ENCODE results near the gene SNAPC2. TPM values are rescaled to one million over a fixed set of nuclear protein-coding genes. Genes with fewer than 3 reads are reported as not detected.
"Not testable (repeated sequence)": the region's sequence is repeated elsewhere in the genome, so short reads cannot be mapped to it uniquely, and the experiment has no call there.

SNAPC2 gene
- polyA plus RNA-seq, 1 of the 3 experiments (the other 2 are of a cell fraction): 38.7 TPM

DNA sequence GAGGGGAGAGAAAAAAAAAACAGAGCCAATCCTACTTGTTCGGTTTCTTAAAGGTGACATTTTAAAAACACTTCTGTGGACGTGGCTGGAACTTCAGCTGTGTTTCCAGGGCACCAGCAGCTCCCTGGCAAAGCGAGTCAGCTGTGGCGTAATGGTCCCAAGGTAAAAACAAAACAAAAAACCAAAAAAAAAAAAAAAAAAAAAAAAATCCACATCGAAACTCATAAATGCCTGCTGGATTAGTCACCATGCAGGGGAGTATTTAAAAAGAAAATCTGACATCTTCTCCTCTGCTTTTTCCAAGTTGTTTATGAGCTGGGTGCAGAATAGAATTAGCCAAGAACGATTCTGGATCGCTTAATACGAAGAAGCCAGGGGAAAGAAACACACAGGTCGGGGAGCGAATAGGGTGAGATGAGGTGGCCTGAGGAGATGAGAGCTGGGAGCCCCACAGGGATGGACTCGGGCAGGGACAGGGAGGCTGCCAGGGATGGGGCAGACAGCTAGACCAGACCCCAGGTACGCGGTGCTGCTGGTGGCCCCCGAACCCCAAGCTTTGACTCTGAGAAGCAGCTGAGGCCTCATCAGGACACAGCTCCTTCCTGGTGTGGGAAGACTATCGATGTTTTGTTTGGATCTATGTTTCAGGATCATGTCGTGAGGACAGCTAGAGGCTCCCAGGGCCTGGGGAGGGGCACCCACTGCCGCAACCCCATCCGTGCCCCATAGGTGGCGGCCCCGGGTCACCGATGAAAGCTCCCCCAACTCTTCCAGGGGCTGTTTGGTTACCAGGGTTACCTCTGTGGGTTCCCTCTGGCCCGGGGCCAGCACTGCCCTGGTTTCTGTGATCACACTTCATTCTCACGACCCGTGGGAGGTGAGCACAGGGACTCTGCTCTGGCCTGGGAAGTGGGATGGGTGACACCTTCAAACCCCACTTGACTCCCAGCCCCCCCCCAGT, 8.9 kb downstream of the SNAPC2 start:
- H3K79me2 ChIP-seq (ENCODE audit: insufficient read depth): peaks cover 6% of the 10 kb centered on the region; the same call in 1 of the 2 replicates
- WGBS (ENCODE audit: low lambda C conversion rate): 11% methylated on average over 18 of the region's 24 CpGs
- ChIA-PET POLR2A (interaction anchor here (0.5 to 1.6 kb wide), 5 partner anchors 8 to 278 kb away, joined by 3 to 15 read pairs (median 3); partner anchors contain the start of genes ELAVL1, SNAPC2 and TIMM44), CTCF (interaction anchor here (0.6 to 6.7 kb wide), 12 partner anchors 9 to 361 kb away, joined by 3 to 69 read pairs (median 4); partner anchors contain the start of genes SNAPC2 and TIMM44)
- peaks cover 38 to 43% of the 10 kb centered on the region in 2 experiments for H3K4me1 ChIP-seq (ENCODE audit: control insufficient read depth in 1 of 2, insufficient read depth in 2 of 2, low read depth in 1 of 2, low read length in 1 of 2)
- TF ChIP-seq, protein P1, sequence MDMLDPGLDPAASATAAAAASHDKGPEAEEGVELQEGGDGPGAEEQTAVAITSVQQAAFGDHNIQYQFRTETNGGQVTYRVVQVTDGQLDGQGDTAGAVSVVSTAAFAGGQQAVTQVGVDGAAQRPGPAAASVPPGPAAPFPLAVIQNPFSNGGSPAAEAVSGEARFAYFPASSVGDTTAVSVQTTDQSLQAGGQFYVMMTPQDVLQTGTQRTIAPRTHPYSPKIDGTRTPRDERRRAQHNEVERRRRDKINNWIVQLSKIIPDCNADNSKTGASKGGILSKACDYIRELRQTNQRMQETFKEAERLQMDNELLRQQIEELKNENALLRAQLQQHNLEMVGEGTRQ (IDR thresholded peaks at IDR 0.05; ENCODE audit: borderline replicate concordance, low read depth, low read length): no peak
- TF ChIP-seq, protein P2, sequence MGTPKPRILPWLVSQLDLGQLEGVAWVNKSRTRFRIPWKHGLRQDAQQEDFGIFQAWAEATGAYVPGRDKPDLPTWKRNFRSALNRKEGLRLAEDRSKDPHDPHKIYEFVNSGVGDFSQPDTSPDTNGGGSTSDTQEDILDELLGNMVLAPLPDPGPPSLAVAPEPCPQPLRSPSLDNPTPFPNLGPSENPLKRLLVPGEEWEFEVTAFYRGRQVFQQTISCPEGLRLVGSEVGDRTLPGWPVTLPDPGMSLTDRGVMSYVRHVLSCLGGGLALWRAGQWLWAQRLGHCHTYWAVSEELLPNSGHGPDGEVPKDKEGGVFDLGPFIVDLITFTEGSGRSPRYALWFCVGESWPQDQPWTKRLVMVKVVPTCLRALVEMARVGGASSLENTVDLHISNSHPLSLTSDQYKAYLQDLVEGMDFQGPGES (IDR thresholded peaks at IDR 0.05; ENCODE audit: low read depth, low read length): no peak
- no peak for TF ChIP-seq MEF2A (IDR thresholded peaks at IDR 0.05; ENCODE audit: borderline replicate concordance, low read depth)
- TF ChIP-seq, protein P3, sequence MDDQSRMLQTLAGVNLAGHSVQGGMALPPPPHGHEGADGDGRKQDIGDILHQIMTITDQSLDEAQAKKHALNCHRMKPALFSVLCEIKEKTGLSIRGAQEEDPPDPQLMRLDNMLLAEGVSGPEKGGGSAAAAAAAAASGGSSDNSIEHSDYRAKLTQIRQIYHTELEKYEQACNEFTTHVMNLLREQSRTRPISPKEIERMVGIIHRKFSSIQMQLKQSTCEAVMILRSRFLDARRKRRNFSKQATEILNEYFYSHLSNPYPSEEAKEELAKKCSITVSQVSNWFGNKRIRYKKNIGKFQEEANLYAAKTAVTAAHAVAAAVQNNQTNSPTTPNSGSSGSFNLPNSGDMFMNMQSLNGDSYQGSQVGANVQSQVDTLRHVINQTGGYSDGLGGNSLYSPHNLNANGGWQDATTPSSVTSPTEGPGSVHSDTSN (IDR thresholded peaks at IDR 0.05): peak; percentile 1; the same call in 1 of the 2 replicates
- TF ChIP-seq JUND (IDR thresholded peaks at IDR 0.05): peak; percentile 68
- peak; percentile 56; the same call in 1 of the 2 replicates for TF ChIP-seq FOSL2 (IDR thresholded peaks at IDR 0.05; ENCODE audit: borderline replicate concordance, low read depth)
- TF ChIP-seq, protein P4, sequence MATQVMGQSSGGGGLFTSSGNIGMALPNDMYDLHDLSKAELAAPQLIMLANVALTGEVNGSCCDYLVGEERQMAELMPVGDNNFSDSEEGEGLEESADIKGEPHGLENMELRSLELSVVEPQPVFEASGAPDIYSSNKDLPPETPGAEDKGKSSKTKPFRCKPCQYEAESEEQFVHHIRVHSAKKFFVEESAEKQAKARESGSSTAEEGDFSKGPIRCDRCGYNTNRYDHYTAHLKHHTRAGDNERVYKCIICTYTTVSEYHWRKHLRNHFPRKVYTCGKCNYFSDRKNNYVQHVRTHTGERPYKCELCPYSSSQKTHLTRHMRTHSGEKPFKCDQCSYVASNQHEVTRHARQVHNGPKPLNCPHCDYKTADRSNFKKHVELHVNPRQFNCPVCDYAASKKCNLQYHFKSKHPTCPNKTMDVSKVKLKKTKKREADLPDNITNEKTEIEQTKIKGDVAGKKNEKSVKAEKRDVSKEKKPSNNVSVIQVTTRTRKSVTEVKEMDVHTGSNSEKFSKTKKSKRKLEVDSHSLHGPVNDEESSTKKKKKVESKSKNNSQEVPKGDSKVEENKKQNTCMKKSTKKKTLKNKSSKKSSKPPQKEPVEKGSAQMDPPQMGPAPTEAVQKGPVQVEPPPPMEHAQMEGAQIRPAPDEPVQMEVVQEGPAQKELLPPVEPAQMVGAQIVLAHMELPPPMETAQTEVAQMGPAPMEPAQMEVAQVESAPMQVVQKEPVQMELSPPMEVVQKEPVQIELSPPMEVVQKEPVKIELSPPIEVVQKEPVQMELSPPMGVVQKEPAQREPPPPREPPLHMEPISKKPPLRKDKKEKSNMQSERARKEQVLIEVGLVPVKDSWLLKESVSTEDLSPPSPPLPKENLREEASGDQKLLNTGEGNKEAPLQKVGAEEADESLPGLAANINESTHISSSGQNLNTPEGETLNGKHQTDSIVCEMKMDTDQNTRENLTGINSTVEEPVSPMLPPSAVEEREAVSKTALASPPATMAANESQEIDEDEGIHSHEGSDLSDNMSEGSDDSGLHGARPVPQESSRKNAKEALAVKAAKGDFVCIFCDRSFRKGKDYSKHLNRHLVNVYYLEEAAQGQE (IDR thresholded peaks at IDR 0.05; ENCODE audit: low read depth, low read length): no peak
- TF ChIP-seq TAF1 (IDR thresholded peaks at IDR 0.05; ENCODE audit: borderline replicate concordance, low read depth, low read length): no peak
- TF ChIP-seq, protein P5, sequence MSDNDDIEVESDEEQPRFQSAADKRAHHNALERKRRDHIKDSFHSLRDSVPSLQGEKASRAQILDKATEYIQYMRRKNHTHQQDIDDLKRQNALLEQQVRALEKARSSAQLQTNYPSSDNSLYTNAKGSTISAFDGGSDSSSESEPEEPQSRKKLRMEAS (IDR thresholded peaks at IDR 0.05; ENCODE audit: low read depth): peak; percentile 1; the same call in 1 of the 2 replicates
- TF ChIP-seq NRF1 (IDR thresholded peaks at IDR 0.05; ENCODE audit: low read depth, low read length): no peak
- peak; percentile 42 for TF ChIP-seq RAD21 (IDR thresholded peaks at IDR 0.05; ENCODE audit: low read length)
- TF ChIP-seq TCF12 (IDR thresholded peaks at IDR 0.05): 0 out of 2 replicates have a peak, but pooled peaks have one; percentile 3
- TF ChIP-seq ELF1 (IDR thresholded peaks at IDR 0.05): no peak
- no peak for TF ChIP-seq NFIC (IDR thresholded peaks at IDR 0.05; ENCODE audit: borderline replicate concordance)
- TF ChIP-seq, protein P6, sequence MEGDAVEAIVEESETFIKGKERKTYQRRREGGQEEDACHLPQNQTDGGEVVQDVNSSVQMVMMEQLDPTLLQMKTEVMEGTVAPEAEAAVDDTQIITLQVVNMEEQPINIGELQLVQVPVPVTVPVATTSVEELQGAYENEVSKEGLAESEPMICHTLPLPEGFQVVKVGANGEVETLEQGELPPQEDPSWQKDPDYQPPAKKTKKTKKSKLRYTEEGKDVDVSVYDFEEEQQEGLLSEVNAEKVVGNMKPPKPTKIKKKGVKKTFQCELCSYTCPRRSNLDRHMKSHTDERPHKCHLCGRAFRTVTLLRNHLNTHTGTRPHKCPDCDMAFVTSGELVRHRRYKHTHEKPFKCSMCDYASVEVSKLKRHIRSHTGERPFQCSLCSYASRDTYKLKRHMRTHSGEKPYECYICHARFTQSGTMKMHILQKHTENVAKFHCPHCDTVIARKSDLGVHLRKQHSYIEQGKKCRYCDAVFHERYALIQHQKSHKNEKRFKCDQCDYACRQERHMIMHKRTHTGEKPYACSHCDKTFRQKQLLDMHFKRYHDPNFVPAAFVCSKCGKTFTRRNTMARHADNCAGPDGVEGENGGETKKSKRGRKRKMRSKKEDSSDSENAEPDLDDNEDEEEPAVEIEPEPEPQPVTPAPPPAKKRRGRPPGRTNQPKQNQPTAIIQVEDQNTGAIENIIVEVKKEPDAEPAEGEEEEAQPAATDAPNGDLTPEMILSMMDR (IDR thresholded peaks at IDR 0.05): peak; percentile 69
- TF ChIP-seq EP300 (IDR thresholded peaks at IDR 0.05; ENCODE audit: borderline replicate concordance in 1 of 2, low read depth in 1 of 2, low read length in 1 of 2): no peak
- no peaks in the 10 kb centered on the region for H3K27me3 ChIP-seq (ENCODE audit: insufficient read depth)
- H4K20me1 ChIP-seq (ENCODE audit: insufficient read depth): peaks cover 11% of the 10 kb centered on the region
- H3K27ac ChIP-seq (ENCODE audit: low read depth in 2 of 2, low read length in 1 of 2): peak overlapping the region; percentile 91 to 99
- H3K4me3 ChIP-seq (ENCODE audit: low read depth in 2 of 2, low read length in 1 of 2): peak overlapping the region; percentile 0 to 46; a peak in 3 of 4 replicates
- peak overlapping the region; percentile 90 for H3K4me2 ChIP-seq
- no peak overlapping the region for H2AFZ ChIP-seq (ENCODE audit: low read depth)
- H3K9me2 ChIP-seq: no peaks in the 10 kb centered on the region
- H3F3A ChIP-seq (replicated peaks; ENCODE audit: insufficient read depth): peaks cover 37% of the 10 kb centered on the region
- DNase-seq: peak; percentile 91
- no peaks in the 10 kb centered on the region for H3K9me3 ChIP-seq
- peak overlapping the region; percentile 73 for H3K9ac ChIP-seq
- peaks cover 17 to 35% of the 10 kb centered on the region in 2 experiments for H3K36me3 ChIP-seq (replicated peaks in 1 of 2; ENCODE audit: control insufficient read depth in 1 of 2, insufficient read depth in 2 of 2, low read length in 1 of 2)

DNA sequence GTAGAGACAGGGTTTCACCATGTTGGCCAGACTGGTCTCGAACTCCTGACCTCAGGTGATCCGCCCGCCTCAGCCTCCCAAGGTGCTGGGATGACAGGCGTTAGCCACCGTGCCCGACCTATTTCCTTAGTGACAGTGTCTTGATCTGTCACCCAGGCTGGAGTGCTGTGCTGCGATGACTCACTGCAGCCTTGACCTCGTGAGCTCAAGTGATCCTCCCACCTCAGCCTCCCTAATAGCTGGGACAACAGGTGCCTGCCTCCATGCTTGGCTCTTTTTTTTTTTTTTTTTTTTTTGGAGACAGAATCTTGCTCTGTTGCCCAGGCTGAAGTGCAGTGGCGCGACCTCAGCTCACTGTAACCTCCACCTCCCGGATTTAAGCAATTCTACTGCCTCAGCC, 9.9 kb downstream of the SNAPC2 start:
- not testable (repeated sequence) for H3K9me2 ChIP-seq; H2AFZ ChIP-seq (ENCODE audit: low read depth); H3K9me3 ChIP-seq; H3K27me3 ChIP-seq (ENCODE audit: insufficient read depth); H3K79me2 ChIP-seq (ENCODE audit: insufficient read depth); DNase-seq; H3K4me3 ChIP-seq (ENCODE audit: low read depth in 2 of 2, low read length in 1 of 2); H4K20me1 ChIP-seq (ENCODE audit: insufficient read depth)
- peaks cover 37% of the 10 kb centered on the region for H3F3A ChIP-seq (replicated peaks; ENCODE audit: insufficient read depth)
- H3K4me2 ChIP-seq: peak overlapping the region; percentile 90
- H3K36me3 ChIP-seq (replicated peaks in 1 of 2; ENCODE audit: control insufficient read depth in 1 of 2, insufficient read depth in 2 of 2, low read length in 1 of 2): peaks cover 17 to 38% of the 10 kb centered on the region in 2 experiments
- peaks cover 36 to 38% of the 10 kb centered on the region in 2 experiments for H3K4me1 ChIP-seq (ENCODE audit: control insufficient read depth in 1 of 2, insufficient read depth in 2 of 2, low read depth in 1 of 2, low read length in 1 of 2)
- 86% methylated on average over 11 of the region's 11 CpGs for WGBS (ENCODE audit: low lambda C conversion rate)
- H3K9ac ChIP-seq: peak overlapping the region; percentile 73; the same call in 1 of the 2 replicates
- CTCF ChIA-PET: interaction anchor here (1.7 to 6.7 kb wide), 3 partner anchors 11 to 72 kb away, joined by 4 to 69 read pairs (median 36); partner anchors contain the start of genes SNAPC2 and TIMM44
- POLR2A ChIA-PET: interaction anchor here (0.6 kb wide), 1 partner anchor 218 kb away, joined by 4 read pairs; no protein-coding TSS in a partner anchor
- H3K27ac ChIP-seq (ENCODE audit: low read depth in 2 of 2, low read length in 1 of 2): peak overlapping the region in 1 of 2 experiments; percentile 99; a peak in 2 of 4 replicates
